GM12872 (cell line): ENCODE measurements around the gene VPS4A.

Experiments
- TF ChIP-seq, protein P1 (sequence below): IDR thresholded peaks from 3 replicates; pipeline ENCODE4 v1.5.1; 2011; ENCODE audit warnings: low read depth, mild to moderate bottlenecking, low read length, moderate library complexity; ENCODE audit not compliant: insufficient read depth

Gene VPS4A

GRCh38 chr16:69364088-69364487 is 52.9 kb downstream of the VPS4A start:
- TF ChIP-seq, protein P1, sequence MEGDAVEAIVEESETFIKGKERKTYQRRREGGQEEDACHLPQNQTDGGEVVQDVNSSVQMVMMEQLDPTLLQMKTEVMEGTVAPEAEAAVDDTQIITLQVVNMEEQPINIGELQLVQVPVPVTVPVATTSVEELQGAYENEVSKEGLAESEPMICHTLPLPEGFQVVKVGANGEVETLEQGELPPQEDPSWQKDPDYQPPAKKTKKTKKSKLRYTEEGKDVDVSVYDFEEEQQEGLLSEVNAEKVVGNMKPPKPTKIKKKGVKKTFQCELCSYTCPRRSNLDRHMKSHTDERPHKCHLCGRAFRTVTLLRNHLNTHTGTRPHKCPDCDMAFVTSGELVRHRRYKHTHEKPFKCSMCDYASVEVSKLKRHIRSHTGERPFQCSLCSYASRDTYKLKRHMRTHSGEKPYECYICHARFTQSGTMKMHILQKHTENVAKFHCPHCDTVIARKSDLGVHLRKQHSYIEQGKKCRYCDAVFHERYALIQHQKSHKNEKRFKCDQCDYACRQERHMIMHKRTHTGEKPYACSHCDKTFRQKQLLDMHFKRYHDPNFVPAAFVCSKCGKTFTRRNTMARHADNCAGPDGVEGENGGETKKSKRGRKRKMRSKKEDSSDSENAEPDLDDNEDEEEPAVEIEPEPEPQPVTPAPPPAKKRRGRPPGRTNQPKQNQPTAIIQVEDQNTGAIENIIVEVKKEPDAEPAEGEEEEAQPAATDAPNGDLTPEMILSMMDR, result no peak

GRCh38 chr16:69365901-69366300 is 54.8 kb downstream of the VPS4A start:
- TF ChIP-seq, protein P1, result no peak

- TF ChIP-seq, protein P1, result no peak
Observed at GRCh38 chr16:69366431-69366830, 55.3 kb downstream of the VPS4A start.

DNA sequence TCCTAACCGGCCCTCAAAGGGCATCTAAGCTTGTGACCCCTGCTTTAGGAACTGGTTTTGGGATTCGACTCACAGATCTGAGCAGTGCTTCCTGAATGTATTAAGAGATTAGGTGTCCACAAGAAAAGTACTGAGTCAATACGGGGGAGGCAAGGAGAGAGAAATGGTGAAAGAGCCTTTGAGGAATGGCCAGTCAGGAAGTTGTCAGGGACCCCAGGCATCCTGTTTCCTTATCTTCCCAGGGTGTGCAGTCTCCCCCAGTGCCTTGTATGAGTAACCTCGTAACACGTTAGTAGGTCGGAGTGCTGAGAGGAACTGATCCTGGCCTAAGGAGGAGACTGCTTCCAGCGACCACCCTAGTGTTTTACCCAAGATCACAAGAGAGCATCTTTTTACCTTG is 56.8 kb downstream of the VPS4A start:
- TF ChIP-seq, protein P1, result no peak

GRCh38 chr16:69368866-69369265 is 57.7 kb downstream of the VPS4A start:
- TF ChIP-seq, protein P1, result no peak

- TF ChIP-seq, protein P1, result no peak
Observed at GRCh38 chr16:69371564-69371963, 60.4 kb downstream of the VPS4A start.

GRCh38 chr16:69373019-69373418 is 61.9 kb downstream of the VPS4A start:
- TF ChIP-seq, protein P1, result no peak
